SK-N-MC (cell line): ENCODE results near the gene SCN4A.

Source experiments
- DNase-seq: peaks from one replicate; pipeline ENCODE4 v3.0.0-alpha.2; 2011; ENCODE audit warnings: low read depth, low spot score
- H3K27ac ChIP-seq: fragments of 200-600 bp; sonication (generic); 2 replicates; pipeline ENCODE4 v1.5.1; 2016; ENCODE audit warnings: mixed run types
- H3K36me3 ChIP-seq: fragments of 200-600 bp; sonication (generic); 2 replicates; pipeline ENCODE4 v1.6.1; 2017; ENCODE audit warnings: antibody characterized with exemption, low read length, mixed read lengths; ENCODE audit not compliant: insufficient read depth
- H3K4me3 ChIP-seq: fragments of 200-600 bp; sonication (generic); 2 replicates; pipeline ENCODE4 v1.5.1; 2016
- H3K9ac ChIP-seq: fragments of 200-600 bp; sonication (generic); 2 replicates; pipeline ENCODE4 v1.8.0; 2017; ENCODE audit warnings: mixed run types, mixed read lengths; ENCODE audit not compliant: insufficient read length
- H3K9me3 ChIP-seq: fragments of 200-600 bp; sonication (generic); 2 replicates; pipeline ENCODE4 v1.6.1; 2017; ENCODE audit warnings: low read depth, mild to moderate bottlenecking, antibody characterized with exemption, low read length, moderate library complexity, mixed read lengths
- EZH2 ChIP-seq: fragments of 200-600 bp; sonication (generic); IDR thresholded peaks from one replicate; pipeline ENCODE4 v1.6.1; 2017; ENCODE audit warnings: antibody characterized with exemption
- FOXP2 ChIP-seq: optimal IDR thresholded peaks from 2 replicates; pipeline ENCODE3; 2011; ENCODE audit warnings: mild to moderate bottlenecking, moderate library complexity; ENCODE audit not compliant: insufficient read depth; ENCODE audit errors: extremely low read length, control extremely low read depth
- POLR2AphosphoS5 ChIP-seq: IDR thresholded peaks from 2 replicates; pipeline ENCODE4 v1.6.1; 2012; ENCODE audit warnings: mild to moderate bottlenecking, low read depth, low read length, borderline replicate concordance

The SCN4A gene

GRCh38 chr17:63955232-63955631, 17.5 kb downstream of the SCN4A start:
- Histone ChIP-seq H3K36me3 (no peaks in the 10 kb centered on the region), H3K4me3 (no peak overlapping the region), H3K9me3 (no peaks in the 10 kb centered on the region), H3K27ac (no peak overlapping the region), H3K9ac (no peak overlapping the region)
- DNase-seq, result no peak
- TF ChIP-seq POLR2AphosphoS5, result no peak
- no peak for TF ChIP-seq EZH2
- TF ChIP-seq FOXP2, result no peak

GRCh38 chr17:63954402-63955063, 18.2 kb downstream of the SCN4A start:
- Histone ChIP-seq H3K4me3 (no peak overlapping the region), H3K9ac (no peak overlapping the region), H3K36me3 (no peaks in the 10 kb centered on the region), H3K27ac (no peak overlapping the region), H3K9me3 (no peaks in the 10 kb centered on the region)
- TF ChIP-seq POLR2AphosphoS5 (no peak), FOXP2 (no peak), EZH2 (no peak)
- DNase-seq, result no peak

DNA sequence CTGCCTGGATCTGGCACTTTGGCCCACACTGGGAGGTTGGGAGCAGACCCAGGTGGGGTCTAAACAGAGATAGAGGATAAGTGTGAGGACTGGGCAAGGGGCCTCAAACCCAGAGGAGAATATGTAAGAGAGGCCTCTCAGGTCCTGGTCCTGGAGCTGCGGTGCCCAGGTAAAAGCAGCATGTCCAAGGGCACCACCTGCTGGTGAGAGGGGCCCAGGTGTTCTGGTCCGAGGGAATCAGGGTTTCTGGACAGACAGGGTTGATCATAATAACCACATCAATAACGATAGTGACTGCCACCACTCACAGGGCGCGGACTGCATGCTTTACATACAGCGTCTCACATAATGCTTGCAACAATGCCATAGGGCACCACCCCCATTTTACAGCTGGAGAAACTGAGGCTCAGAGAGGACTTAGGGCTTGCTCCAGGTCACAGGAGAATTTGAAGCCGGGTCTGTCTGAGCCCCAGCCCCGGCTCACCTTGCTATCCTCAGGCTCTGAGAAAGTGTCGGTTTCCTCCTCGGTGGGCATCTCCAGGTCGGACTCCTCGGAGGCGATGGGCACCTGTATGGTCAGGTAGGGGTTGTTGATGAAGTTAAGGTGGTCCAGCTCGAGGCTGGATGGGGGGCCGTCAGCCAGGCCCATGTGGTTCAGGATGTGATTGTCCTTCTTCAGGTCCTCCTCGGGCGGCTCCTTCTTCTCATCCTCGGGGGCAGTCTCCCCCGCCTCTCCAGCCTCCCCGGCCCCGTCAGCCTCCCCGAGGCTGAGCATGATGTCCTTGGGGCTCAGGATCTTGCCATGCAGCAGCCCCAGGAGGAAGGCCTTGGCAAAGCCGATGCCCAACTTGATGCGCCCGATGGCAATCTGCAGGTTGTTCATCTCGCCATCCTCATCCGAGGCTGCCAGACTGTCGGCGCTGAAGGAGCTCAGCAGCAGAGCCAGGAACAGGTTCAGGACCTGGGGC, 21.5 kb downstream of the SCN4A start:
- Histone ChIP-seq H3K4me3 (no peak overlapping the region), H3K36me3 (no peaks in the 10 kb centered on the region), H3K27ac (no peak overlapping the region), H3K9ac (no peak overlapping the region), H3K9me3 (no peaks in the 10 kb centered on the region)
- TF ChIP-seq FOXP2 (no peak), EZH2 (no peak), POLR2AphosphoS5 (no peak)
- no peak for DNase-seq

GRCh38 chr17:63949576-63950250, 23.0 kb downstream of the SCN4A start:
- H3K36me3 ChIP-seq, result no peaks in the 10 kb centered on the region
- H3K9ac ChIP-seq, result no peak overlapping the region
- no peak for DNase-seq
- no peak overlapping the region for H3K27ac ChIP-seq
- H3K4me3 ChIP-seq, result no peak overlapping the region
- TF ChIP-seq FOXP2 (no peak), EZH2 (no peak), POLR2AphosphoS5 (no peak)
- no peaks in the 10 kb centered on the region for H3K9me3 ChIP-seq

- Histone ChIP-seq H3K36me3 (no peaks in the 10 kb centered on the region), H3K4me3 (no peak overlapping the region), H3K9me3 (no peaks in the 10 kb centered on the region), H3K9ac (no peak overlapping the region), H3K27ac (no peak overlapping the region)
- DNase-seq, result no peak
- TF ChIP-seq POLR2AphosphoS5, result no peak
- TF ChIP-seq EZH2, result no peak
- no peak for TF ChIP-seq FOXP2
These were observed 24.2 kb downstream of the SCN4A start for GRCh38 chr17:63948521-63948920.

DNA sequence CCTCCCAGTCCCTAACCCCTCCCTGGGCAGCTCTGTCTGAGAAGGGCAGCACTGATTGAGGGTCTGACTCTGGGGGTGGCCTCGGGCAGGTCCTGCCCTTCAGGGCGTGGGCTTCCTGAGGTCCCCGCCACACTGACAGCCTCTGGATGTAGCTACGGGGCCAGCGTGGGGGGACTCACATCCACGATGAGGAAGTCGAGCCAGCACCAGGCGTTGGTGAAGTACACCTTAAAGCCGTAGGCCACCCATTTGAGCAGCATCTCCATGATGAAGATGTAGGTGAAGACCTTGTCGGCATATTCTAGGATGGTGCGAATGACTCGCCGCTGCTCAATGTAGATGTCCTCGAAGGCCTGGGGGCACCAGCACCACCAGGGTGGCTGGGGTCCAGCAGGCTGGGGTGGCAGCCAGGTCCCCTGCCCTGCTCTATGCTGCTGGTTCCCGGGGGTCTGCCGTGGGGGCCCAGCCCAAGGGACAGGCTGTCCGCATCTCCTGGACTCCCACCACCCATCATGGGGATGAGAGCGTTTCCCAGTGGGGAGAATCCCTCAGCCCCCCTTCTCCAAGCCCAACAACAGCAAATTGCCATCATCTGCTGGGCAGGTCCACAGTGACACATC, 24.9 kb downstream of the SCN4A start:
- TF ChIP-seq EZH2 (no peak), FOXP2 (no peak), POLR2AphosphoS5 (no peak)
- no peak overlapping the region for H3K4me3 ChIP-seq
- H3K36me3 ChIP-seq, result no peaks in the 10 kb centered on the region
- DNase-seq, result no peak
- H3K9me3 ChIP-seq, result no peaks in the 10 kb centered on the region
- H3K9ac ChIP-seq, result no peak overlapping the region
- no peak overlapping the region for H3K27ac ChIP-seq

GRCh38 chr17:63946440-63947363, 26.0 kb downstream of the SCN4A start:
- no peak for DNase-seq
- no peaks in the 10 kb centered on the region for H3K9me3 ChIP-seq
- no peak overlapping the region for H3K9ac ChIP-seq
- TF ChIP-seq FOXP2 (no peak), POLR2AphosphoS5 (no peak), EZH2 (no peak)
- H3K4me3 ChIP-seq, result no peak overlapping the region
- H3K36me3 ChIP-seq, result no peaks in the 10 kb centered on the region
- H3K27ac ChIP-seq, result no peak overlapping the region
